Vagina (tissue), 2 donors: ENCODE results near the gene BAZ1B.

Source experiments
- POLR2A ChIP-seq, 2 donors: fragments of 450-650 bp; IDR thresholded peaks; one replicate each; pipeline ENCODE4 v1.6.1; 2017; ENCODE audit warnings: antibody characterized with exemption in 2 of 2, mild to moderate bottlenecking in 2 of 2, moderate library complexity in 2 of 2
- TF ChIP-seq, protein P1 (sequence below), 3 experiments: fragments of 450-650 bp in 2 of 3; fragments of 200-600 bp in 1 of 3; sonication (generic) in 1 of 3; IDR thresholded peaks; one replicate each; pipeline ENCODE4 v1.5.1; 2017 to 2019; ENCODE audit warnings: antibody characterized with exemption in 3 of 3, mild to moderate bottlenecking in 2 of 3, moderate library complexity in 2 of 3

DNA sequence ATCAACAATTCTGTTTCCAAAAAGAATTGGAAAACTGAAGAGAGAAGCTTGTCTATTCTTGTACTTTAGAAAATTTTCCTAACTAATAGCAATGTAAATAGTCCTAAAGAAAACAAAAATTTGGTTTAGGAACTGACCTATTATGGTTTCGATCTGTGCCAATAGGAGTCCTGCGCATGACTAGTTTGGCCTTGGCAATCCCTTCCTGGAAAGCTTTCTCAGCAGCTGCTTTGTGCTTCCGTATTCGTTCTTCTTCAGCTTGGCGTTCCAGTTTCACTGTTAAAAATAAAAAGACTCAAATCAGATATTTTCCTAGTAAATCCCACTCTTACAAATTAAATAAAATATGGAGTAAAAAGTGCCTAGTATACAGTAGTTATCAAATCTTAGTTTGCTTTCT lies 51.9 kb downstream of the BAZ1B start:
- TF ChIP-seq, protein P1, sequence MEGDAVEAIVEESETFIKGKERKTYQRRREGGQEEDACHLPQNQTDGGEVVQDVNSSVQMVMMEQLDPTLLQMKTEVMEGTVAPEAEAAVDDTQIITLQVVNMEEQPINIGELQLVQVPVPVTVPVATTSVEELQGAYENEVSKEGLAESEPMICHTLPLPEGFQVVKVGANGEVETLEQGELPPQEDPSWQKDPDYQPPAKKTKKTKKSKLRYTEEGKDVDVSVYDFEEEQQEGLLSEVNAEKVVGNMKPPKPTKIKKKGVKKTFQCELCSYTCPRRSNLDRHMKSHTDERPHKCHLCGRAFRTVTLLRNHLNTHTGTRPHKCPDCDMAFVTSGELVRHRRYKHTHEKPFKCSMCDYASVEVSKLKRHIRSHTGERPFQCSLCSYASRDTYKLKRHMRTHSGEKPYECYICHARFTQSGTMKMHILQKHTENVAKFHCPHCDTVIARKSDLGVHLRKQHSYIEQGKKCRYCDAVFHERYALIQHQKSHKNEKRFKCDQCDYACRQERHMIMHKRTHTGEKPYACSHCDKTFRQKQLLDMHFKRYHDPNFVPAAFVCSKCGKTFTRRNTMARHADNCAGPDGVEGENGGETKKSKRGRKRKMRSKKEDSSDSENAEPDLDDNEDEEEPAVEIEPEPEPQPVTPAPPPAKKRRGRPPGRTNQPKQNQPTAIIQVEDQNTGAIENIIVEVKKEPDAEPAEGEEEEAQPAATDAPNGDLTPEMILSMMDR (IDR thresholded peaks at IDR 0.05), result no peak
- no peak for TF ChIP-seq POLR2A (IDR thresholded peaks at IDR 0.05)
